AML-193 (cell line): ENCODE results near the gene ELL.

Experiments used
- DNase-seq, 2 experiments: peaks; one replicate each; lab custom pipeline; 2025; lab: John Stamatoyannopoulos, UW

The ELL gene

GRCh38 chr19:18504886-18505610 is 16.8 kb downstream of the ELL start:
- no peak for DNase-seq

- DNase-seq = no peak
These were observed 17.6 kb downstream of the ELL start for GRCh38 chr19:18503971-18504885.

- peak; percentile 12 to 32 for DNase-seq
These were observed 18.4 kb downstream of the ELL start for GRCh38 chr19:18503337-18503970.

- peak; percentile 80 to 85 for DNase-seq
These were observed 19.1 kb downstream of the ELL start for GRCh38 chr19:18502638-18503294.

DNA sequence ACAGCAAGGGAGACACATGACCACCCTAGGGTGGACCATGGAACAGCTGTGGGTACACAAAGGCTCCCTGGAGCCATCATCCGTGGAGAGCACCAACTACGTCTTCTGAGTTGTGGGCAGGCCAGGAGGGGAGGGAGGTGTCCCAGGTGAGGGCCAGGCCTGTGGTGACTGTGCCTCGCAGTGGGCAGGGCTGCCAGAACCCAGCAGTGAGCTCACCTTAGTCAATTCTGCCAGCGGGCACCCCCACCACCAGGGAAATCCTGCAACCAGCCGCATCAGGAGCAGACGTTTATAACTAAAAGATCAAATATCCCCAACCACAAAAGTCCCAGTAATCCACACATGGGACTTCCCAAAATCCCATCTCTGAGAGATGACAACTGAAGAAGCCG is 19.6 kb downstream of the ELL start:
- DNase-seq = no peak

DNA sequence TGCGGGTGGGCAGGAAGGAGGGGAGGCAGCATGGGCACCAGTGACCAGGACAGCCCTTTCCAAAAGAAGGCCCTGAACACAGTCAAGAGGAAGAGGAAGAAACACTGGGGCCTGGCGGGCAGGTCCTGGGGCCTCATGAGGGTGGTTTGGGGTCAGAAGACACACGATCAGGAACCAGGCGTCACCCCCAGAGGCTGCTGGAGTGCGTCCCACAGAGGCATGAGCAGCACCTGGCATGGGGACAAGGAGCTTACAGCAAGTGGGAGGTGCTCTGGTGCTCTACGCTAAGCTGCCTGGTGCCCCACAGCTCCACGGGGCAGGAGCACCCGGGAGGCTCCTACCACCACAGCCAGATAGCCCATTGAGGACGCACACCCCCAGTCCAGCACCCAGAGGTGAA is 20.0 kb downstream of the ELL start:
- no peak for DNase-seq

GRCh38 chr19:18501351-18501750 is 20.5 kb downstream of the ELL start:
- no peak for DNase-seq

- DNase-seq = no peak
These were observed 21.1 kb downstream of the ELL start for GRCh38 chr19:18500799-18501198.

DNA sequence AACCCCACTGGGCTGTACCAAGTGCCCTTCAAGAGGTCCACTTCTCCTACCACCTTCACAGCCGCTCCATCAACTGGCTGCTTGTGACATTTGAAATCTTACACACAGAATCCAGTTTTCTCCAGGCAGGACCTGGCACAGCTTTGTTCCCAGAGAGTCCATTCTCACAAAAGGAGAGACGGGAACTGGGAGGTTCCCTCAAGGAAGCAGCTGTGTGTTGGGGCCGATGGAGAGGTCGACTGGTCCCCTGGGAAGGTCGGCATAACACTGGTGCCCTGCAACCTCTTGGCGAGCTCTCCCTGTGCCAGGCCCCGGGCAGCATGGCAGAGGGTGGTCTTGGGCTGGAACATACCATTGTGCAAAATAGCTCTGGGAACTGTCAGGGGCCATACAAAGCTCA is 21.5 kb downstream of the ELL start:
- no peak for DNase-seq

- DNase-seq = no peak
These were observed 22.7 kb downstream of the ELL start for GRCh38 chr19:18499055-18499775.

GRCh38 chr19:18496980-18497256 is 25.0 kb downstream of the ELL start:
- DNase-seq = no peak

DNA sequence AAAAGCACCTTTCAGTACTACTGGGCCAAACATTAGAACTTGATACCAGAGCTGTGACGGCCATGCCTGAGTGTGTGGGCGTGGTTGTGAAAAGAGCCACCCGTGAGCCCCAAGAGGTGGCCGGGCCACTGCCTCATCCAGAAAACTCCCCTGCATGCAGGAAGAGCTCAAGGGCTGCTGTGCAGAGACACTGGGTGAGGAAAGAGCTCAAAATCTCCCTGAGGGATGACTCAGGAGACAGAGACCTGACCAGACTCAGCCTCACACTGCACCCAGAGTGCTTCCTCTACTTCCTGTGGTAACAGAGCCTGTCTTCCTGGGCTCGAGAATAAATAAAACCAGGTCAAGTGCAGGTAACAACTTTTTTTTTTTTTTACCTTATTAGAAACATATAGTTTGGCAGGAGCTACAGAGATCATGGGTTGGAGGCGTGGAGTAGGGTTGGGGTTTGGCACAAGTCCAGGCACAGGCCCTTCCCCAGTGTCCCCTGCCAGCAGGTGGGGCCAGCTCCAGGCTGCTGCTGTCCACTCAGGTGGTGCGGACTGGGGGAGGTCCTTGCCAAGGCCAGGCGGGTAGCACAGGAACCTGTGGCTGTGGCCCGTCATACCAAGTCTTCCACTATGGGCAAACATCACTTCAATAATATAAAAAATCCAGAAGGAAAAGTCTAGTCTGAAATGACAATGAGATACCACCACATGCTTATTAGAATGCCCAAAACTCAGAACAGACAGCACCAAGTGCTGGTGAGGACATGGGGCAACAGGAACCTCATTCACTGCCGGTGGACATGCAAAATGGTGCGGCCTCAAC is 25.5 kb downstream of the ELL start:
- peak; percentile 86 to 90 for DNase-seq

- no peak for DNase-seq
These were observed 26.5 kb downstream of the ELL start for GRCh38 chr19:18495204-18495911.

GRCh38 chr19:18494267-18494607 is 27.6 kb downstream of the ELL start:
- no peak for DNase-seq

GRCh38 chr19:18493440-18494266 is 28.2 kb downstream of the ELL start:
- no peak for DNase-seq

DNA sequence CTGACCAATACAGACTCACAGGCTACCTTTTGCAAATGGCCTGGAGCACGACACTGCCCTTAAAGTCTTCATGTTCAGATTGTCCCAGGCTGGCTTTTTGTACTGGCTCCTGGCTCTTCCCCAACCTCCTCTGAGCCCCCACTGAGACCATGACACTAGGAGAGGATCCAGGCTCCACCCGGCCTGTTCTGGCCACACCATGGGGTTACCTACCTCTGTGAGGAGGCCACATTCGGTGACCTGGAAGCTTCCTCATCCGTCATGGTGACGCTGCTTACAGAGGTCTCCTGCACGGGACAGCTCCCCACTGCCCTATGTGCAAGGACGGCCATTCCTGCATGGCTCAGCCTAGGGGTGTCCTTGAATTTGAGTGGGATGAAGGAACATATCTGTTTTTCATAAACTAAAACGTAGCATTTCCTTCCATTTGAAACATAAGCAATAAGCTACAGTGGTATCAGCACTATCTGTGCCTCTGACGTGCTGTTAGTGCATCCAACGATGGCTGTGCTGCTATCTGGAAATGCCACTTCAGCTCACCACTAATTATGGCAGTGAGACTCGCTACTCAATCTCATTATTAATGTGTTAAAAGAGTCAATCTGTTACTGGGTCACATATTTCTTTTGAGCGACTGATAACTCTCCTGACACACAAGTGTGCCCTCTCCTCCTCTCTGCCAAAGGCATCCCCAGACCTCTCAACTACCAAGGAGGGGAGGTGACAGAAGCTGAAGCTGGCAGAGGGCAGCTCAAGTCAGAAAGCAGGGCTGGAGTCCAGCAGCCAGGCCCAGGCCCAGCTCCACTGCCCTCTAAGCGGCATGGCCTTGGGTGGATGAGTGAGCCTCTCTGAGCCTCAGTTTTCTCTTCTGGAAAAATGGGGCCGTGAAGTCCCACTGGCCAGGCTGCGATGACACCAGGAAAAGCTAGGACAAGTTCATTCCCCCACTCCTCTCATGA is 29.6 kb downstream of the ELL start:
- DNase-seq = no peak

DNA sequence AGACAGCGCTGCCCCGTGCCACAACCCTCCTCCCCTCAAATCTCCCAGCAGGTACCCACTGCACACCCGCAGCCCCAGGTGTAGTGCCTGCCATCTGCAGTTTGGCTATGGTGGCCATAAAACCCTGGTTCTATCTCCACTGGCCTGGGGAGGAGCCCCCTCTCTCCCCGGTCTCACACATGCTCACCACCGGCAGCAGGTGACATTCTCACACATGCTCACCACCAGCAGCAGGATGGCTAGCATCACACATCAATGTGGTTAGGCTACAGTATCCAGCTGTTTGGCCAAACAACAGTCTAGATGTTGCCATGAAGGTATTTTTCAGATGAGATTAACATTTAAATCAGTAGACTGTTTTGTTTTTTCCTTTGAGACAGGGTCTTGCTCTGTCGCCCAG is 31.1 kb downstream of the ELL start:
- DNase-seq = no peak

DNA sequence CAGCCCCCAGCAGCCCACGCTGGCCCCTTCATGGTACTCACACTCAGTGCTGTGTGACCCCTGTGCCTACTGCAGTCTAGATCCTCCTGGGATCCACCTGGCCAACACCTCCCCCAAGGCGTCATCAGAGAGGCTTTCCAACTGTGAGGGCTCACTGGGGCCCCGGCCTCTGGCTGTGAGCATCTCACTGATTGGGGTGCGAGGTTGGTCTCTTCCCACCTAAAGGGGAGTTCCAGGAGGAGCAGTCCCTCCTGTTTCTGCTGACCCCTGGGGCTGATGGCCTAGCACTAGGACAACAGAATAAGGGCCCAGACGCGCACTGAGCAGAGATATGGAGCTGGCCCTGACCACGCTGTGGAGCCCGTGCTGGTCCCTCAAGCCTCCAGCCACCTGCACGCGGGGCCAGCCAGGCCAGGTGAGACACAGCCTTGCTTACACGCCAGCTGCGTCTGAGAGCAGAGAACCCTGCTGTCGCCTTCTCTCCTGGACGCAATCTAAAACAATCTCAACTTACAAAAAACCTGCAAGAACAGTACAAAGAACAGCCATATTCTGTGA is 32.2 kb downstream of the ELL start:
- no peak for DNase-seq
